ENCODE data around the gene NCCRP1.

NCCRP1 gene

GRCh38 chr19:39165857-39166256 is 30.9 kb upstream of the NCCRP1 start:
- DNase-seq (ENCODE audit: low read depth, low spot score), result no peak

DNA sequence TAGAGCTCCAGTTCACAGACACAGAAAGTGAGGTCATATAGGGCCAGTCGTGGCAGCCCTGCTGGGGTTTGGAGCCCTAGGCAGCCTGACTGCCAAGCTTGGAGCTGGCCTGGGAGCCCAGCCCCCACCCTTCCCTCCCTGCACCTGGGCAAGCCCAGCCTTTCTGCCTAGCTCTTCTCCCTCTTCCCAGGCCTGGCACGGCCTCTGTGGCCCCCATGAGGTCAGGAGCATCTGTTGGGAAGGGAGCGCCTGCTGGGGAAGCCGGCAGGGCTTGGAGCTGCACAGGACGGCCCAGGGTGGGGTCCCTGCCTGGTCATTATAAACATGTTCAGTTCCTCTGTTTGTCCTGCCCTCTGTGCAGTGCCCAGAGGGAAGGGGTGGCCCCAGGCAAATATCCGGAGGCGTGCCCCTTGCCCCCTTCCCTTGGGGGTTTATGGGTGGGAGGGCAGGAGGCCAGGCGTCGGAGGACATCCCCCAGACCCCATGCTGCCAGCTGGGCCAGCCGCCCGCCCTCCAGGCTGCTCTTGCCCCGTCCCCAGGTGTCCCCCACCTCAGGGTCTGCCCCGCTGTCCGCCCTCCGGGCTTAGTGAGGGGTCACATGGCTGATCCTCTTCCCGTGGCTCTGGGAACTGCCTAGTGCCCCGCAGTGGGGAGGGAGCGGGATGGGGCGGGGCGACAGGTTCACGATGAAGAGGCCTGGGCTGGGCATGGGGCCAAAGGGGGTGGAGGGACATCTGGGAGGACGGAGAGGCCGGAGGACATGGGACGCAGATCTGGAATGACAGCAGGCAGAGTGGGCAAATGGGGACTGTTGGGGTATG is 30.0 kb upstream of the NCCRP1 start:
- no peak for DNase-seq (ENCODE audit: low read depth, low spot score)

DNA sequence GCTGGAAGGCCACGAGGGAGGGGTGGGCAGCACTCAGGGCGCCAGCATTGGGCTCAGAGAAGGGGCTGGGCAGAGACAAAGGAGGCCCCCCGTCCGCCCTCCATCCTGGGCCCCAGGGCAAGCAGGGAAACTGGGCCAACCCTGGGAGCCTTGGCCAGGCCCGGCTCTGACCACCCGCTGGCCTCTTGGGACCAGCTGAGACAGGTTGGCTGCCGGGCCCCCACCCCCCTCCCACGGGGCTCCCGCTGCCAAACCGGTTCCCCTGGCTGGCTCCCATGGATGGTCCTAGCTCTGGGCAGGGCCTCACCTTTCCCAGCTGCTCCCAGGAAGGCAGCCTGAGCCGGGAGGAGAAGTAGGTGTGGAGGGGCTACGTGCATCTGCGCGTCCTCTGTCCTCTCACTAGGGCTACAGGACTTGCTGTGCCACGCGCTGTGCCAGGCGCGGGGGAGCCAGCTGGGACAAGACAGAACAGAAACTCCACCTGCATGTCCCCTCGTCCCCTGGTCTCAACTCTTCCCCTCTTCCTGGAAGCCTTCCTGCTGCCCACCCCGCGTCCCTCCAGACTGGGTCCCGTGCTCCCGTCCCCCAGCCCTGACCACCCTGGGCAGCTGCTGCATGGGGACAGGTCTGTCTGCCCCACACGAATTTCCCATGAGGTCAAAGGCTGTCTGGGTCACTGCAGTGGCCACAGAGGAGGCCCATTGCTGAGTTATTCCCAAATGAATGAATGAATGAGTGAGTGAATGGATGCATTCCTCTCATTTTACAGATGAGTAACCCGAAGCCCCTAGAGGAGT is 29.1 kb upstream of the NCCRP1 start:
- no peak for DNase-seq (ENCODE audit: low read depth, low spot score)

GRCh38 chr19:39168258-39169142 is 28.3 kb upstream of the NCCRP1 start:
- no peak for DNase-seq (ENCODE audit: low read depth, low spot score)

GRCh38 chr19:39169143-39169810 is 27.5 kb upstream of the NCCRP1 start:
- DNase-seq (ENCODE audit: low read depth, low spot score), result no peak

DNA sequence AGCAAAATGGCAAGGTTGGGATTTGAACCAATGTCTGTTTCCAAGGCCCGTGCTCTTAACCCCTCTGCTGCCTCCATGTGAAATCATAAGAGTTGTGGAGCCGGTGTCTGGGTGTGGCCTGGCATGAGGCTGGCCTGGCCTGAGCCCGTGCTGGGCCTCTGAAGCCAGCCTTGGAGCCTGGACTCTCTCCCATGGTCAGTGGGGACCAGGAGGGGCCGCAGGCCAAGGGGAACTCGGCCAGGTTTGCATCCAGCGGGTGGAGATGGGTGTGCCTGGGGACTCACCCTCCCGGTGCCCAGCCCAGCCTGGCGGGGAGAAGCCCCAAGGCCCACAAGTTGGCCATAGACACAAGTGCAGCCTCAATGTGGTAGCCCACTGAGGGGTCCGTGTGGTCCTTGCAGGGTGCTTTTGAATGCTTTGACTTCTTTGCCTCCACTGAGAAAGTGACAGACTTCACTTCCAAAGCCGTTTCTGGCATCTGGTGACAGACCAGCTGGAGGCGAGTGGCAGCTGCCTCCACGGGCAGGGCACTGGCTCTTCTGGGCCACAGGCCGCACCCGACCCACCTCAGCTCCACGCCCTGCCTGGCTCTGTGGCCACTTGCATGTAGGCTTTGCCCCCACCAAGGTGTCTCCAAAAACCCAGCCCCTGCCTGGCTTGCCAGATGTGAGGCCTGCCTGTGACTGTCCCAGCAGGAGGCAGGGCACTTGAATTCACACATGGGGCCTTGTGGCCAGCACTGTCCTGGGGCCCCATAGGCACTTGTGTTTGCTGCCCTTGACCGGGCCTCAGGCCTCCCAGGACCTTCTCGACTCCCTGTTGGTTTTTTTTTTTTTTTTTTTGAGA is 26.2 kb upstream of the NCCRP1 start:
- no peak for DNase-seq (ENCODE audit: low read depth, low spot score)

DNA sequence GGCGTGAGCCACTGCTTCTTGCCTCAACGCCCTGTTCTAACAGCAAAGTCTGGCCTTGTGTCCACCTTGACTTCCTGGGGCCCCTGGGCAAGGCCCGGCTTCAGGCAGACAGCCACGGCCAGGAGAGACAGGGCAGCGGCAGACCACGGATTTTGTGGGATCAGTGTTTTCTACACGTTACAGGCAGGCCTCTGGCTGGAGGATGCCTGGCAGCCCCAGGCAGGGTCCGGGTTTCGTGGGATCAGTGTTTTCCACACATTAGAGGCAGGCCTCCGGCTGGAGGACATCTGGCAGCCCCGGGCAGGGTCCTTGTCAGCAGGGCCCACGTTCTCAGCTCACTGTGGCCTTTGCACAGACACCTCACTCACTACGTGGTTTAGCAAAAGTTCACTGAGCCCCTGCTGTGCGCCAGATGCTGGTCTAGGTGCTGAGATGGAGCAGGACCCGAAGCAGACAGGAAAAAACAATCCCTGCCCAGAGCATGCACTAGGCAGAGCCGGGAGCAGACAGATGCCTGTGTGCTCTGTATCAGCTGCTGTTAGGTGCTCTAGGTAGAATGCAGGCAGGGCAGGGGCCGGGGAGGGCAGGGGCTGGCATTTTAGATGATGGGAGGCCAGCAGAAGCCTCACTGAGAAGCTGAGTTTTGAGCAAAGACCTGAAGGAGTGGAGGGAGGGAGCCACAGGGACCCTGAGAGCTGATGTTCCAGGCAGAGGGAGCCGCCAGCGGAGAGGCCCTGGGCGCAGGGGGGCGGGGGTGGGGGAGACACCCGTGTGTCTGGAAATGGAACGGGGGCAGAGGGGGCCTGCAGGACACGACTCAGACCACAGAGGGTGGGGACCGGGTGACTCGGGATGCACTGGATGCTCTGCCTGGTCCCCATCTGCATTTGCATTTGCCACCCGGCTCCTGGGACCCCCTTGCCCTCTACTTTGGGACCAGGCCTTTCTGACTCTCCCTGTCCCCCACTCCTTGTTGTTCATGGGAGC is 25.0 kb upstream of the NCCRP1 start:
- DNase-seq (ENCODE audit: low read depth, low spot score), result no peak

DNA sequence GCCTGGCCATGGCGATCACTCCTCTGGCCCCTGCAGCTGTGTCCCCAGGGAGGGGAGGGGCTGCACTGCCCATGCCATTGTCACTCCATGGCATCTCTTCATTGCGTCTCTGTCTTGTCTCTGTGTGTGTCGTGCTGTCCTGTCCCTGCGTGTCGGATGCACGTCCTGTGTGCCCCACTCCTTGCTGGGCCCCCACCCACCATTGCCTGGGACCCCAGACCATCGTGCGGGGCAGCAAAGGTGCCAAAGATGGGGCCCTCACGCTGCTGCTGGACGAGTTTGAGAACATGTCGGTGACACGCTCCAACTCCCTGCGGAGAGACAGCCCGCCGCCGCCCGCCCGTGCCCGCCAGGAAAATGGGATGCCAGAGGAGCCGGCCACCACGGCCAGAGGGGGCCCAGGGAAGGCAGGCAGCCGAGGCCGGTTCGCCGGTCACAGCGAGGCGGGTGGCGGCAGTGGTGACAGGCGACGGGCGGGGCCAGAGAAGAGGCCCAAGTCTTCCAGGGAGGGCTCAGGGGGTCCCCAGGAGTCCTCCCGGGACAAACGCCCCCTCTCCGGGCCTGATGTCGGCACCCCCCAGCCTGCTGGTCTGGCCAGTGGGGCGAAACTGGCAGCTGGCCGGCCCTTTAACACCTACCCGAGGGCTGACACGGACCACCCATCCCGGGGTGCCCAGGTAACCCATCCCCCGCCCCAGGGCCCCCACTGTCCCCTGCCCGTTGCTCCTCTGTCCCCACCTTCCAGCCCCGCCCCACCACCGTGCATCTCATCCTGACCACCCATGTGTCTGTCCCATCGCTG is 23.9 kb upstream of the NCCRP1 start:
- DNase-seq (ENCODE audit: low read depth, low spot score), result no peak

GRCh38 chr19:39173502-39173991 is 23.2 kb upstream of the NCCRP1 start:
- DNase-seq (ENCODE audit: low read depth, low spot score), result no peak

GRCh38 chr19:39174142-39174541 is 22.6 kb upstream of the NCCRP1 start:
- no peak for DNase-seq (ENCODE audit: low read depth, low spot score)

DNA sequence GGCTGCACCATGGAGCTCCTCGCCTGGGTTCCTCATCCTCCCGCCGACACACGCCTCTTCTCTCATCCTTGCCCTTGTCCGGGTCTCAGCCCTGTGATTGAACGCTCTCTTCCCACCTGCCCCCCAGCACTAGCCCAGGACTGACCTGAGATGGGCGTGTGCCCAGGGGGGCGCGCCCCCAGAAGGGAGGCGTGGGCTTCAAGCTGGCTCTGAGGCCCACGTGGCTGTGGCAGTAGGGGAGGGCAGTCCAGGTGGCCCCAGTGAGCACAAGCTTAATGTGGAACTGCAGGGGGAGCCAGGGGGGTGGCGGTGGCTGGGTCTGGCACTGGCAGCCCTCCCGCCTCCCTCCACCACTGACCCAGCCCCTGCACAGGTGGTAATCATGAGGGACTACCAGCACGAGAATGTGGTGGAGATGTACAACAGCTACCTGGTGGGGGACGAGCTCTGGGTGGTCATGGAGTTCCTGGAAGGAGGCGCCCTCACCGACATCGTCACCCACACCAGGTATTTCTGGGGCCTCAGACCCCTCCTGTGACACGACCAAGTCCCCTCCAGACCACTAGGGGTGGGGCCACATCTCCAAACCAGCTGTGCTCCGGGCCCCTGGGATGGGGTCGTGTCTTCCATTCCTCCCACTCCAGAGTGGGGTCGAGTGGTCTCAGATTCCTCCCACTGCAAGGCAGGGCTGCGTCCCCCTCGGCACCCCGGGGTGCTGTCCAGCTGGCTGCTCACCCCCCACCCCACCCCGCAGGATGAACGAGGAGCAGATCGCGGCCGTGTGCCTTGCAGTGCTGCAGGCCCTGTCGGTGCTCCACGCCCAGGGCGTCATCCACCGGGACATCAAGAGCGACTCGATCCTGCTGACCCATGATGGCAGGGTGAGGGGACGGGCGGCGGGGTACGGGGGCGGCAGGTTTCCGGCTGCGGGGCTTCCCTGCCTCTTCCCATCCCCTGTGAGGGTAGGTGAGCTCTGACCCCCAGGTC is 21.9 kb upstream of the NCCRP1 start:
- no peak for DNase-seq (ENCODE audit: low read depth, low spot score)

- no peak for DNase-seq (ENCODE audit: low read depth, low spot score)
Observed at GRCh38 chr19:39175564-39175963, 21.2 kb upstream of the NCCRP1 start.

- no peak for DNase-seq (ENCODE audit: low read depth, low spot score)
Observed at GRCh38 chr19:39177110-39177699, 19.6 kb upstream of the NCCRP1 start.

GRCh38 chr19:39177736-39178135 is 19.0 kb upstream of the NCCRP1 start:
- DNase-seq (ENCODE audit: low read depth, low spot score), result no peak

GRCh38 chr19:39178296-39179006 is 18.3 kb upstream of the NCCRP1 start:
- no peak for DNase-seq (ENCODE audit: low read depth, low spot score)

- DNase-seq (ENCODE audit: low read depth, low spot score), result no peak
Observed at GRCh38 chr19:39179754-39180153, 17.0 kb upstream of the NCCRP1 start.

Data from activated CD4-positive, CD25-positive, alpha-beta regulatory T cell treated with anti-CD3 and anti-CD28 coated beads, Interleukin-2, amount 50 U/mL, for 16 hours (primary cell).